Mesodermal cell (in vitro differentiated cells): Measurements from ENCODE around the gene PTPRH.
"Not testable (repeated sequence)": the region's sequence is repeated elsewhere in the genome, so short reads cannot be mapped to it uniquely, and the experiment has no call there.

ENCODE experiments used
- H3K27ac ChIP-seq: 2 replicates; pipeline ENCODE4 v1.7.0; 2013; ENCODE audit warnings: mild to moderate bottlenecking, low read depth, low read length, moderate library complexity; ENCODE audit not compliant: severe bottlenecking
- H3K36me3 ChIP-seq: 2 replicates; pipeline ENCODE4 v1.7.1; 2013; ENCODE audit warnings: mild to moderate bottlenecking, low read length, moderate library complexity; ENCODE audit not compliant: control insufficient read depth, insufficient read depth
- H3K4me1 ChIP-seq: one replicate; pipeline ENCODE4 v1.7.1; 2013; ENCODE audit warnings: mild to moderate bottlenecking, low read length; ENCODE audit not compliant: insufficient read depth, control insufficient read depth, poor library complexity, severe bottlenecking
- H3K4me3 ChIP-seq: 2 replicates; pipeline ENCODE4 v1.7.0; 2013; ENCODE audit warnings: low read length, control low read depth, mild to moderate bottlenecking; ENCODE audit not compliant: insufficient read depth, poor library complexity, severe bottlenecking; ENCODE audit errors: extremely low read depth
- H3K9me3 ChIP-seq: 2 replicates; pipeline ENCODE4 v1.7.1; 2013; ENCODE audit warnings: mild to moderate bottlenecking, low read length, moderate library complexity; ENCODE audit not compliant: control insufficient read depth
- WGBS, 2 experiments: methylation state at CpG; one replicate each; pipeline ENCODE4 v1.1.5; 2013; ENCODE audit warnings: missing lambda C conversion rate in 2 of 2; ENCODE audit not compliant: insufficient coverage in 2 of 2; 5-methylcytosine and 5-hydroxymethylcytosine counted together

PTPRH gene

DNA sequence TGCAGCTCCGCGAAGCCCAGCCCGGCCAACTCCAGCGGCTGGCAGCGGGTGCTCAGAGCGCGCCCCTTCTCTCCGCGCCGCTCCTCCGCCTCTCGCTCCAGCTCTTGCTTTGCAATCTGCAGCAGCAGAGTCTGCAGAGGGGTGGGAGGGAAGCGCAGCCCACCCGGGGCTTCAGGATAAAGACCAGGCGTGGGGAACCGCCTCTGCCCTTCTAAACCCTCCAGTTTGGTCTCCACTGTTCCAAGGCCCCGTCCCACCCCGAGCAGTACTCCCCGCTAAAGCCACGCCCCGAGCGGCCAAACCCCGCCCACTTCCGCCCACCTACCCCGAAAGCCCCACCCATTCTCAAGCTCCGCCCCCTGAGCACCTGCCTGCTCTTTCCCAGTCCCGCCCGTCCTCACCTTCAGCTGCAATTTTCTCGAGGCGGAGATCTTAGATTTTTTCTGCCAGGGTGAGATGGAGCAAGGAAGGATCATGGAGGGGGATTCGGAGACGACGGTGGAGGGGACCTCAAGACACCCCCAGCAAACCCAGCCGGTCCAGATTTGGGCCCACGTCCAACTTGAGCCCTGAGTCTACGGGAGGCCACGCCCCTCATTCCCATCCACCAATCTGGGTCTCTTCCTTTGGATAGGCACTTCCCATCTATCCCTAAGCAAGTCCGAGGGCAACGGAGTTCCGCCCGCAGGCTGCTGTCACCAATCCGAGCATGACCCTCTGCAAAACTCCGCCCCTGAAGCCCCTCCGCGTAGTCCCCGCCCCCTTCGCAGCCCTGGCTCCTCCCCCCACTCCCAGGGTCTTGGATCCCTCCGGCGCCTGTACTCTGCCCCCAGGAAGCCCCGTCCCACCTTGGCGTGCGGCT lies 52.9 kb downstream of the PTPRH start:
- no peaks in the 10 kb centered on the region for H3K36me3 ChIP-seq
- H3K4me1 ChIP-seq = peaks cover 17% of the 10 kb centered on the region
- 45 to 60% methylated on average over 27 to 41 of the region's 52 CpGs for WGBS, 2 experiments
- peaks cover 8% of the 10 kb centered on the region for H3K9me3 ChIP-seq
- no peak overlapping the region for H3K27ac ChIP-seq
- H3K4me3 ChIP-seq = no peak overlapping the region

DNA sequence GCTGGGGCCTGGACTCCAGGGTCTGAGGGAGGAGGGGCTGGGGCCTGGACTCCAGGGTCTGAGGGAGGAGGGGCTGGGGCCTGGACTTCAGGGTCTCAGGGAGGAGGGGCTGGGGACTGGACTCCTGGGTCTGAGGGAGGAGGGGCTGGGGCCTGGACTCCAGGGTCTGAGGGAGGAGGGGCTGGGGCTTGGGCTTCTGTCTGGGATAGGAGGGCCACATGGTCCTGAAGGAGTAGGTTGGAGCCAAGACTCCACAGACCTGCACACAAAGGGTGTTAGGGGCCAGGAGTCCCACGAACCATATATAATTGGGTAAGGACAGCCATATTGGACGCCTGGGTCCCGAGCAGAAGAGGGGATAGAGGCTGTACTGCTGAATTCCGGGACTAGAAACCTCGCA lies 53.5 kb downstream of the PTPRH start:
- H3K36me3 ChIP-seq, H3K27ac ChIP-seq, H3K4me3 ChIP-seq: not testable (repeated sequence)
- peaks cover 17% of the 10 kb centered on the region for H3K4me1 ChIP-seq
- 50 to 63% methylated on average over 5 of the region's 5 CpGs for WGBS, 2 experiments
- peaks cover 10% of the 10 kb centered on the region for H3K9me3 ChIP-seq

- Histone ChIP-seq H3K9me3 (peaks cover 10% of the 10 kb centered on the region), H3K4me1 (peaks cover 2% of the 10 kb centered on the region), H3K27ac (no peak overlapping the region), H3K36me3 (no peaks in the 10 kb centered on the region), H3K4me3 (no peak overlapping the region)
- 92 to 94% methylated on average over 10 to 12 of the region's 12 CpGs for WGBS, 2 experiments
Observed at GRCh38 chr19:55153652-55154264, 55.5 kb downstream of the PTPRH start.

- Histone ChIP-seq H3K4me1 (no peaks in the 10 kb centered on the region), H3K4me3 (no peak overlapping the region), H3K27ac (no peak overlapping the region), H3K9me3 (peaks cover 10% of the 10 kb centered on the region), H3K36me3 (no peaks in the 10 kb centered on the region)
Observed at GRCh38 chr19:55152017-55152416, 57.3 kb downstream of the PTPRH start.

GRCh38 chr19:55149078-55150003 lies 60.0 kb downstream of the PTPRH start, which contains the start of gene TNNT1:
Gene TNNT1 (minus strand): TSS chr19:55149206. CDS start chr19:55147157, 2,049 bp downstream.
- WGBS, 2 experiments = 18 to 20% methylated on average over 13 of the region's 18 CpGs
- no peak within 1 kb of the TSS for H3K27ac ChIP-seq
- no peak within 1 kb of the TSS for H3K4me3 ChIP-seq
- no peaks in the 10 kb centered on the region for H3K4me1 ChIP-seq
- no peaks in the 10 kb centered on the region for H3K36me3 ChIP-seq
- peaks cover 10% of the 10 kb centered on the region for H3K9me3 ChIP-seq

GRCh38 chr19:55147545-55148251 lies 61.6 kb downstream of the PTPRH start:
- H3K9me3 ChIP-seq = peaks cover 10% of the 10 kb centered on the region
- no peak overlapping the region for H3K4me3 ChIP-seq
- H3K4me1 ChIP-seq = no peaks in the 10 kb centered on the region
- no peak overlapping the region for H3K27ac ChIP-seq
- no peaks in the 10 kb centered on the region for H3K36me3 ChIP-seq
- WGBS, 2 experiments = 12 to 31% methylated on average over 5 to 6 of the region's 9 CpGs

GRCh38 chr19:55146705-55147273 lies 62.5 kb downstream of the PTPRH start:
- peaks cover 6% of the 10 kb centered on the region for H3K9me3 ChIP-seq
- H3K4me3 ChIP-seq = peak overlapping the region; percentile 35
- WGBS, 2 experiments = 0% methylated on average over 3 to 5 of the region's 27 CpGs
- no peaks in the 10 kb centered on the region for H3K4me1 ChIP-seq
- no peaks in the 10 kb centered on the region for H3K36me3 ChIP-seq
- H3K27ac ChIP-seq = no peak overlapping the region

GRCh38 chr19:55146078-55146704 lies 63.1 kb downstream of the PTPRH start:
- no peaks in the 10 kb centered on the region for H3K9me3 ChIP-seq
- peak overlapping the region; percentile 35 for H3K4me3 ChIP-seq
- H3K27ac ChIP-seq = no peak overlapping the region
- H3K36me3 ChIP-seq = no peaks in the 10 kb centered on the region
- no peaks in the 10 kb centered on the region for H3K4me1 ChIP-seq
- 0% methylated on average over 12 to 15 of the region's 41 CpGs for WGBS, 2 experiments

DNA sequence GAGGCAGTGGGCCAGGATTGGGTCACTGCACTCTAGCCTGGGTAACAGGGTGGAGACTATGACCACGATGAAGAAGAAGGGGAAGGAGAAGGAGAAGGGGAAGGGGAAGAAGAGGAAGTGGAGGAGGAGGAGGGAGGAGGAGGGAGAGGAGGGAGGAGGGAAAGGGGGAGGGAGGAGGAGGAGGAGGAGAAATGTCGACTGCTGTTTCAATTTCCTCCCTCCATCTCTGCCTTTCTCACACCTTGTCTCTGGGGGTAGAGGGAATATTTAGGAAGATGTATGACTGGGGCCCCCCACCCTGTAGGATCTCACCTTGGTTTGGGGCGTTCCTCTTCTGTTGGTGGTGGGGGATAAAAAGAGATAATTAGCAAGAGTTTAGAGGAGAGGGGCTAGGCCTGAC lies 64.1 kb downstream of the PTPRH start:
- no peak overlapping the region for H3K4me3 ChIP-seq
- H3K27ac ChIP-seq = no peak overlapping the region
- no peaks in the 10 kb centered on the region for H3K4me1 ChIP-seq
- H3K36me3 ChIP-seq = no peaks in the 10 kb centered on the region
- H3K9me3 ChIP-seq = no peaks in the 10 kb centered on the region
- WGBS, 2 experiments = no CpG with 5 or more reads among the region's 3 CpGs
